GM10248 (cell line): Measurements from ENCODE around the gene FOSL1.

Source experiments
- CTCF ChIA-PET: fragments of 300-600 bp; sonication (Branson Sonifier 250); formaldehyde crosslinking; extraction: SDS; loops from one replicate; lab custom pipeline; 2021; ENCODE audit warnings: antibody characterized with exemption; lab: Yijun Ruan, JAX
- POLR2A ChIA-PET: fragments of 350-650 bp; sonication (Branson Sonifier 250); formaldehyde crosslinking; extraction: SDS; loops from one replicate; lab custom pipeline; 2020; ENCODE audit warnings: antibody characterized with exemption; lab: Yijun Ruan, JAX
- DNase-seq: peaks from one replicate; pipeline ENCODE4 v3.0.0; 2012; ENCODE audit errors: extremely low spot score
- CTCF ChIP-seq: IDR thresholded peaks from 2 replicates; pipeline ENCODE4 v1.5.1; 2012; ENCODE audit warnings: mild to moderate bottlenecking, low read depth; ENCODE audit errors: extremely low read depth, missing control alignments, control extremely low read depth

Gene FOSL1

GRCh38 chr11:65854852-65855837 lies 45.0 kb downstream of the FOSL1 start:
- no peak for TF ChIP-seq CTCF

GRCh38 chr11:65854161-65854592 lies 46.0 kb downstream of the FOSL1 start:
- TF ChIP-seq CTCF: no peak
- POLR2A ChIA-PET: interaction anchor here (0.5 to 0.6 kb wide), 3 partner anchors 9 to 178 kb away, joined by 4 to 10 read pairs (median 5); no protein-coding TSS in a partner anchor
- no peak for DNase-seq
- CTCF ChIA-PET: interaction anchor here (1.6 to 5.1 kb wide), 2 partner anchors 31 to 36 kb away, joined by 3 to 29 read pairs; partner anchors contain the start of gene CCDC85B

More at GRCh38 chr11:65854852-65855837, 45.0 kb downstream of the FOSL1 start:
- ChIA-PET CTCF (interaction anchor here (1.6 kb wide), 1 partner anchor 35 kb away, joined by 3 read pairs; the partner anchor contains the start of gene CCDC85B), POLR2A (interaction anchor here (0.6 to 0.8 kb wide), 2 partner anchors 8 to 177 kb away, joined by 3 to 5 read pairs; no protein-coding TSS in a partner anchor)
- DNase-seq: no peak

GRCh38 chr11:65853246-65853979 lies 46.8 kb downstream of the FOSL1 start:
- DNase-seq: no peak
- no peak for TF ChIP-seq CTCF
- ChIA-PET CTCF (interaction anchor here (1.3 to 5.1 kb wide), 4 partner anchors 20 to 227 kb away, joined by 3 to 29 read pairs (median 4); partner anchors contain the start of genes CCDC85B and SNX32), POLR2A (interaction anchor here (0.6 to 1.8 kb wide), 4 partner anchors 35 to 84 kb away, joined by 3 to 12 read pairs (median 5); partner anchors contain the start of gene FIBP)

- ChIA-PET POLR2A (interaction anchor here (0.6 to 1.8 kb wide), 7 partner anchors 19 to 735 kb away, joined by 3 to 12 read pairs (median 4); partner anchors contain the start of genes FIBP, KAT5, PCNX3 and SNX32), CTCF (interaction anchor here (1.3 to 5.1 kb wide), 5 partner anchors 9 to 226 kb away, joined by 3 to 29 read pairs (median 4); partner anchors contain the start of genes KAT5 and SNX32)
- DNase-seq: no peak
- TF ChIP-seq CTCF: no peak
These were observed 47.5 kb downstream of the FOSL1 start for GRCh38 chr11:65852508-65853245.

GRCh38 chr11:65851811-65852507 lies 48.2 kb downstream of the FOSL1 start:
- no peak for DNase-seq
- CTCF ChIA-PET: interaction anchor here (0.9 to 5.1 kb wide), 16 partner anchors 8 to 225 kb away, joined by 3 to 29 read pairs (median 4); partner anchors contain the start of genes CCDC85B, FIBP, KAT5 and MUS81
- POLR2A ChIA-PET: interaction anchor here (0.7 to 1.8 kb wide), 8 partner anchors 8 to 735 kb away, joined by 3 to 12 read pairs (median 4); partner anchors contain the start of genes FIBP, KAT5, MUS81 and PCNX3
- TF ChIP-seq CTCF: no peak
